Measurements from ENCODE around the gene DNMT3A.
A peak's percentile ranks its signal among the peaks of the same experiment; 100 is the strongest.

DNMT3A gene

DNA sequence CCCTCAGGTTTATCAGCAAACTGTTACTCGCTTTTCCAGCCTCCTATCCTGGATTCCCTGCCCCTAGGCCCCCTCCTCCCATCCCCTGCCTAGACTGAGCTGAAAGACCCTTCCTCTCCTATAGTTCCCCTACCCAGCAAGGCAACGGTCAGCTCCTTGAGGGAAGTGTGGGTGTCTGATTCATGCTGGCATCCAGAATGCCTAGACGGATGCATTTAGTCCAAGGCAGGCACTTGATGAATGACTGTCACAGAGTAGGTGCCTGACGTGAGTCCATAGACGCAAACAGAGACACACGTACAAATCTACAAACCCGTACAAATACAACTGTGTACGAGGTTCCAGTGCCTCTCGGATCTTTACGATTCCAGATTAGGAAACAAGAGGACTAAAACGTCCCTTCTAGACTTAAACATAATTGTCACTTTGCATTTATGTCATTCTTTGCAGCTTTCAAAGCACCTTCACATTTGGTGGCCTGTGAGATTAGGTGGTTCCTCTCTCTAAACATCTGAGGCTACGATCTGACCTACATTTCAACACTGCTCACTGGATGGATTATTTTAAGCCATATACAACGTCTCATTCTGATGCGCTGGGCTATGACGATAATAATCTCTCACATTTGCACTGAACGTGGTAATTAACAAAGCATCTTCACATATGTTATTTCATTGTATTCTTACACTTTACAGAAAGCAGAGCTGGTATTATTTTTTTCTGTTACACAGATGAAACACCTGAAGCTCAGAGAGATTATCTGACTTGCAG, 36.7 kb downstream of the DNMT3A start:
- no peak for DNase-seq (ENCODE audit: low read depth)

DNA sequence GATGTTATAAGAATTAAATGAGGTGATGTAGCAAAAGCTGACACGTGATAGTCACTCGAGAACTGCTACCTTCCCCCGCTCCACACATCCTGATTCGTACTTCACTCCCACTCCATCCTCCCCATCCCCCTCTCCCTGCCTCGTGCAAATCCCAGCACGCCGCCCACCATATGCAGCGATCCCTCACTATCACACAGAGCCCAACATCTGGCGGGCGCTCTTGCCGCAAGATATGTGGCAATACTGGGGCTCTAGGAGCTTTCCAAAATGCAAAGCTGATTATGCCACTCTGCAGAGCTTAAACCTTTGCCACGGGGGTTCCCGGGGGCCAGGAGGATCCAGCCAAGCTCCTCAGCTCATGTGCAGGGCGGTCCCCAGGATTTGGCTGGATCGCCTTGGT, 37.4 kb downstream of the DNMT3A start:
- no peak for DNase-seq (ENCODE audit: low read depth)

DNA sequence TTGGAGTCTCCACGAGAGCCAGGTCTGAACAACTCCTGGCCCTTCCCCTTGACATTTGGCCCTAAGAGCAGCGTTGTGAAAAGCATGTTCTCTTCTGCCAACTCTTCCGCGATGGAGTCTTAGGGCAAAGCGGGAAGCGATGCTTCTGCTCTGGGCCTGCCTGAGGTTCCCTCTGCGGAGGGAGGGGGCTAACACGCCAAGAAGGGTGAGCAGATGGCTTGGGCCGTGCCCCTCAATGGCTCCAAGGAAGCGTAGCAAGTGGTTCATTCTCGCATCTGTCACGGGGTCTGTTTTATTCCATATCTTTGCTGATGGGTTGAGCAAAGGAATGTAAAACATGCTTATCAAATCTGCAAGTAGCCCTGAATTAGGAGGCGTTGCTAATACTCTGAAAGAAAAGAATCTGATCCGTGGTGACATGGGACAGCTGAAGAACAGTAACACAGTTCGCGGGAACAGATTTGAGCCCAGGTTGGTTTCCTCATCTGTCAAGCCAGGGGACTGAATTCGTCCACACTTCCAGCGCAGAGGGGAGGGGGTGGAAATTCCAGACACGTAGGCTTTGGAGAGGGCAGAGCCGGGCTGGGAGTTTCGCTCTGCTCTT, 38.0 kb downstream of the DNMT3A start:
- DNase-seq (ENCODE audit: low read depth): no peak

DNA sequence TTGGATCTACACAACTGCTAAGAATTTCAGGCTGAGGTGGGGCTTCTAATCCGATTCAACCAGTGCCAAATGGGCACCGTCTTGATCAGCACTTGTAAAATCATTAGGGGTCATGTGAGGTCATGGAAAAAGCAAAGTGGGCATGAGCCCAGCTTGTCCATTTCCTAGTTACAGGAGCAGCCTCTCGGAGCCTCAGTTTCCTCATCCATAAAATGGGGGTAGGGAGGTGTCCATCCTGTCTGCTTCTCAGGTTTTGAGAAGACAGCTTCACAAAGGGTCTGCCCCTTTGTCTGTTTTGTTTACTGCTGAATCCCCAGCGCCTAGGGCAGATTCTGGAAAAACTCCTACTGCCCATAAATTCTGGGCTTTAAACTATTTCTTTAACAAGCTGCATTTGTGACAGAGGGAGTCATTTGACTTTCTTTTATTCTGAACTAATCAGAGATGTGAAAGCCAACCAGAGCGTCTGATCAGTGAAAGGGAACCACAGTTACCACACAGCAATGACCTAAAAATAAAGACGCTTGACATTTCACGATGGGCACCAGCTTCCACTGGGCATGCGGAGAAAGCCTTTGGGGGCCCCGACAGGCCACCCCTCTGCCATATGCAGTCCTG, 38.9 kb downstream of the DNMT3A start:
- no peak for DNase-seq (ENCODE audit: low read depth)

DNA sequence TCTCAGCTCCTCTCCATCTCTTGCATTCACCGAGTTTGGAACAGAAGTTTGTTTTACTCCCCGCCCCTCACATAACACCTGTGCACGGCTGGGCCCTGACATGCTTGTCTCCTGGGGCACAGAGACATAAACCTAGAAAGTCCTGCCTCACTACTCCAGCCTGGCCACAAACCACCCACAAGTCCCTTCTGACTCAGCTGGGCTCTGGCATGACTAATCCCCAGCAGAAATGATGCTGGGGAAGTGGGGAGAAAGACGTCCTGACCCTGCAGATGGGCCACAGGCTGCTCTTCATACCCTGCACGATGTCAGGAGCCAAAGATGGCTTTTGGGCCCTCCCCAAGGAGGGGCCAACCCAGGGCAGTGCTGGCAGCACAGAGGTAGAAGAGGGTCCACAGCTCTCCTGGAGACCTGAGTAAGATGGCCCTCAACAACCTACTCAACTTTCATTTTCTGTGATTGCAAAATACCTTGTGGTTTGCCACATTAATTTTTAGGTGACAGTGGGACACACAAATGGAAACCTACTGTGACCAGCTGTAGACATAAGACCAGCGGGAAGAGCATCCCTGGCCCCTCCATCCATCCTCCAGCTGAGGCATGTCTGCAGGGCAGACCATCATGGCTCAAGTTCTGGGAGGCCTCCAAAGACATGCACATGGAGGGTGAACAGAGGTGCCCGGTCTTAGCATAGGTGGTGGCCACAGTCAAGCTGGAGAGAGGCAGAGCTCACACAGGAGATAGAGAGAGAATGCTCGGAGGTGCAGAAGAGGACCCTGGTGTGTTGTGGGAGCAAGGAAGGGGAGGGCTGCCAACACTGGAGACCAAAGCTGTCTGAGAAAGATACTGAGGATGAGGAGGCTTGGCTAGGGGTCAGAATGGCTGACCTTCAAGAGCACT, 40.0 kb downstream of the DNMT3A start:
- DNase-seq (ENCODE audit: low read depth): peak; percentile 32

DNA sequence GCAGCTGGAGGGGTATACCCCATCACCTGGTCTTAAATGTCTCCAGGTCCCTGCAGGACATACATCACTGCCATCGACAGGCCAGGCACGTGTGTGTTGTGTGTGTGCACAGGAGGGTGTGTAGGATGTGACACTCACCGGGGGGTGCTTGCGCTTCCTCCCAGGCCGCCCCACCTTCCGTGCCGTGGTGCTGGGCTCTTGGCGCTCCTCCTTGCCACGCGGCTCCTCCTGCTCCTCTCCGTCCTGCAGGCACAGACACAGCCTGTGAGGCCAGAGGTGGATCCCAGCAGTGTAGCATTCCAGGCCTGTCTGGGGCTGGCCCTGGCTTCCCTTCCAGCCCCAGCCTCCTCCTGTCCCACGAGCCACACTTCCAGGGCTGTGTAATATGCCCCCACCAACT, 41.7 kb downstream of the DNMT3A start:
- no peak for DNase-seq (ENCODE audit: low read depth)

DNA sequence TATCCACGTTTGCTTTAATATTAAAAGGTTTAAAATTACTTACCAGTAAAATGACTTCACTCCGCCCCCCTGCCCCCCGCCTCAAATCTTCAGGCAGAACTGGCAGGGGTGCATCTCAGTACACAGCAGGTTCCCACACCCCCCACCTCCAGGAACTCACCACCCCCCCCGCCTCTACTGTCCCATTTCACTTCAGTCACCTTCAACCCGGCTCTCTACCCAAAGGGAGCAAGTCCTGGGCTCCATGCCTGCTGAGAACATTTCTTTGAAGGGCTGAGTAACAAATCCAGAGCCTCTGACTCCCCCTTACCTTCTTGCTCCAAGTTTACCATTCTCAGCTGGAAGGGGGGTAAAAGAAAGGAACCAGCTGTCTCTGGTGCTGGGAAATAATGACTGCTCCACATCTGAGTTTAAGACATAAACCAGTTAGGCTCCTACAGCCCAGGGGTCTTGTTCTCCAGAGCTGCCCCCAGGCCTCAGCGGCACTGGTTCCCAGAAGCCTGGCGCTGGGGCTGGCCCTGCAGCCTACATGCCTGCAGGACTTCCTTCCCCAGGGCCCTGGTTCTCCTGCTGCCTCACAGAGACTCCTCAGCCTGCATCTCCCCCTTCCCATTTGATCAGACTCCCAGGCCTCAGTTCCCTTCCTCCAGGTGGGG, 42.8 kb downstream of the DNMT3A start:
- no peak for DNase-seq (ENCODE audit: low read depth)

DNA sequence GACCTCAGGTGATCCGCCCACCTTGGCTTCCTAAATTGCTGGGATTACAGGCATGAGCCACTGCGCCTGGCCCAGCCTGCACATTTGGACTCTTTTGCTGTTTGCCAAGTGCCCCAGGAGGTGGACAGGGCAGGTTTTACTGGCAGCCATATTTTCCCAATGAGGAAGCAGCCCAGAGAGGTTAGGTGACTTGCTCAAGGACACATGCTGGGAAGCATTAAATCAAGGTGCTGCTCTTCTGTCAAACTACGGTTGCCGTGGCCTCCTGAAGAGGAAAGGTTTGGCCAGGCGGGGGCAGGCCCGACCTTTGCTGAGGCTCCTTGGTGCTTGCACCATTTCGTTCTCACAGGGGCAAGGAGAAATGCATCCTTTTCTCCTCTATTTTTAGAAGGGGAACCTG, 44.0 kb downstream of the DNMT3A start:
- no peak for DNase-seq (ENCODE audit: low read depth)

DNA sequence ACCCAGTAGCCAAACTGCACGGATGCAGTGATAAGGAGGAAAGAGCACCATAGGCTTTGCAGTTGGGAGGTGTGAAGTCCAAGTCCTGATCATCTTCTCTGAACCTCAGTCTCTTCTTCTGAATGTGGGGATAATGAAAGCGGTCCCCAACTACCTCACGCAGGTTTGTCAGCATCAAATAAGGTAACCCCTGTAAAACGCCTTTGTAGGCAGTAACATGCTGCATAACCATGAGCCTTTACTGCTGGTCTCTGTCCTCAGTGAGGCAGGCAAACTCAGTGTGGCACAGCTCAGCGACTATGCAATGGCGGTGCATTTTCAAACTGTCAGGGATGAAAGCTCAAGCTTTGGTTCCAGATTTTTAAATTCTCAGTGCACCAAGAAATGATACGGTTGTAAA, 46.1 kb downstream of the DNMT3A start:
- DNase-seq (ENCODE audit: low read depth): no peak

DNA sequence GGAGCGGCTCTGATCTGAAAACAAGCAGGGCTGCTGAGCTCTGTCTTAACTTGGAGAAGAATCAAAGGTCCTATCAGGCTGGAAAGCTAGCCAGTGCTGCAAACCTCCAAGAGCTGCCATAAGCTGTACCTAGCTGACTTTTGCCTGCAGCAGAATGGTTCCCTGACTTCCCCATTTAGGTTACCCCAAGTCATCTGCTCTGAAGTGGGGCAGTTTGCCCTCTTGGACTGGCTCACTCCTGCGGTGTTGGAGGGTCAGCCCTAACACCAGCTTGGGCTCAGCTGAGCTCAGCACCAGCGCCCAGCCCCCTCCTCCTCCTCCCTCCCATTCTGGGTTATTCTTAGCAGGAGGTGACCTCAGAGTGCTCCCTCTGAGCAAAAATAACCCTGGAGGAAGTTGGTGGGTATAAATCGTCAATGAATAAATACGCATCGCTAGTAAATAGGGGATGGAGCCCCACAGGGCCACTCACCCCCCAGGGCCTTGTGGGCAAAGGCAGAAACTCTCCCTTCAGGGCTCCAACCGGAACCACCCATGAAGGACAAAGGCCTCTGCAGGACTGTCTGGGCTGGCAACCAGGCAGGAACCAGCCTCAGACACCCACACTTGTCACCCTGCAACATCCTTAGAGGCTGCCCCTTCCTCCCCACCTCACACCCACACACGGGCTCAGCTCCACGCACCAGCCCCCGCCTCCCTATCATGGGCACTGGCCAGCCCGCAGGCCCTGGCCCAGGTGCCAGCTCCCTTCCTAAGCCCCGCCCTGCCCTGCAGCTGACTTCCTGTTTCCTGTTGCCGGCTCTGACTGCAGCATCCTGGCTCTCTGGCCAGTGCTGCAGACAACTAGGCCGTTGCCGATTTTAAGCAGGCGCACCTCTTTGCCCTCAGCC, 46.9 kb downstream of the DNMT3A start:
- DNase-seq (ENCODE audit: low read depth): peak; percentile 63

DNA sequence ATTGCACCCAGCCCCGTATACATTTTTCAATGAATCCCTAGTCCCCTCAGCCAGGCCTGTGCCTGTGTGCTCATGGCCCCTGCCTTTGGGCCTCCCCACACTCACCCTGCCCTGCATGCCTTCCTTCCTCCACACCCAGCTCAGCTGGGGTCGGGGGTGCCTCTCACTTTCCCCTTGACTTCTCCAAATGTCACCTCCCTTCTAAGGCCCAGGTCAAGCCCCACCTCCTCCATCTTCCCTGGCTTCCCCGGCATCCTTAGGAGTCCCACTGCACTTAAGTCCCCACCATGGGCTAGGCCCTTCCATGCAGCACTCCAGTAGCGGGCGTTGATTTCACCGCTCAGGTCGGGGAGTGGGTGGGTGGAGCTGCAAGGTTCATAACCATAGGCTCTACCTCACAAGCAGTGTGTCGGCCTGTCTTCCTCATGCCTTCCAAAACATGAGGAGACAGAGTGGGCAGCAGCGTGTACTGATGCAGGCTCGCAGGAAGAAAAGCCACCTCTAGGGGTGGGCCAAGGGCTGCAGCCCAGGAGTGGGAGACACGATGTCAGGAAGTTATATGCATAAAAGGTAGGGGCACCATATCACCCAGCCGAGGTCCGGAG, 47.7 kb downstream of the DNMT3A start:
- no peak for DNase-seq (ENCODE audit: low read depth)

DNA sequence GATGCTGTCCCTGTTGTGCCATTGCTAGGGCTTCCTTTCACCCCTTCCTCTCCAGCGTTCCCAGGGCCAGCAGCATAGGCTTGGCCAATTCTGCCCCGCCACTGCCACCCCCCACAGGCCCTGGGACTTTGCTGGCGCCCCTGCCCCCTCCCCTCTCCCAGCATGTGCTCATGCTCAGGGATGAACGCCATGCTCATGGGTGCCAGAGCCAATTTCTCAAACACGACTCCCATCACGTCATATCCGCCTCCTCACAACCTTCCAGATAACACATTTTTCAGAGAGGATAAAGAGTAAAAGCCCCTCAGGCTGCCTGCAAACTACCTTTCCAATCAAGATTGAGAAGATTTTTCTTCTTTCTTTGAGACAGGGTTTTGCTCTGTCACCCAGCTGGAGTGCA, 48.6 kb downstream of the DNMT3A start:
- DNase-seq (ENCODE audit: low read depth): no peak

DNA sequence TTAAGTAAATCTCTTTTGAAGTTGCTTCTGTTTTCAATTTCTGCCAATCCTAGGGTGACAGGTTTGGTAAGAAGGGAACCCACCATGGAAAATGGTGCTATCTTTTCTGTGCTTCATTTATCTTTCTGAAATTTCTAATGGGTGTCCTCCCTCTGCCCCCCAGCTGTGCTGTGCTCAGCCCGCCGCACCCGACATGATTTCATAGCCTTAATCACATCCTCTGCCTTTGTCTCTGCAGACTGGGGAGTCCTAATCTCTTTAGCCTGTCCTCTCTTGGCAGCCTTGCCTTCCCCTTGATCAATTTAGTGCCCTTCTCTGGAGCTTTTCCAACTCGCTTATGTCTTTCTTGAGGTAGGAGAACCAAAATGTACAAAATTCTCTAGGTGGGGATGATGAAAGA, 49.3 kb downstream of the DNMT3A start:
- no peak for DNase-seq (ENCODE audit: low read depth)

DNA sequence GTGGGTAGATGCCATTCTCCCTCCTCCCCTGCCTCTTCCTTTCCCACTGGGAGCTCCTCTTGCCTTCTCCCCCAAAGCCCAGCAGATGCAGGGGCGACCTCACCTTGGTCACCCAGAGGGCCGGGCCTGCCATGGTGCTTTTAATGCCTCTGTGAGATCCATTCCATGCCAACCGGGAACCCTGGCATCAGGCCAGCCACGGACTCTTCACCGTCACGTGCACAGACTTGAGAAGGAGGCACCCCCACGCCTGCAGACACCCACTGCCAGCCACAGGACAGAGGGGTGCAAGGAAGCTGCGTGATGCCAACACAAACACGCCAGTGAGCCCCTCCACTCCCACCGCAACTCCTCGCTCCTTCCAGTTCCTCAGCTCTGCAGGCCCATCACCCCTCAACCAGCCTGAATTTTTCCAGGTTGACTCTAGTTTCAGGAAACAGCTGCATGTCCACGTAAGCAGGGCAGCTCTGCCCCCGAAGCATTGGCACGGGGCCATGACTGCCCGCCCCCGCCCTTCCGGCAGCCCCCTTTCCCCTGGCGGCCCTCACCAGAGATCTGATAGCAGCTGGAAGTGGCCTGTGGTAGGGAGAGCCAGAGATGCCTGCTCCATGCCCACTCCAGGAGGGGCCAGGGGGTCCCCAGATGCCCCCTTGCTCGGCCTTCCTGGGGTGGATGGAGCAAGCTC, 50.8 kb downstream of the DNMT3A start:
- DNase-seq (ENCODE audit: low read depth): no peak

DNA sequence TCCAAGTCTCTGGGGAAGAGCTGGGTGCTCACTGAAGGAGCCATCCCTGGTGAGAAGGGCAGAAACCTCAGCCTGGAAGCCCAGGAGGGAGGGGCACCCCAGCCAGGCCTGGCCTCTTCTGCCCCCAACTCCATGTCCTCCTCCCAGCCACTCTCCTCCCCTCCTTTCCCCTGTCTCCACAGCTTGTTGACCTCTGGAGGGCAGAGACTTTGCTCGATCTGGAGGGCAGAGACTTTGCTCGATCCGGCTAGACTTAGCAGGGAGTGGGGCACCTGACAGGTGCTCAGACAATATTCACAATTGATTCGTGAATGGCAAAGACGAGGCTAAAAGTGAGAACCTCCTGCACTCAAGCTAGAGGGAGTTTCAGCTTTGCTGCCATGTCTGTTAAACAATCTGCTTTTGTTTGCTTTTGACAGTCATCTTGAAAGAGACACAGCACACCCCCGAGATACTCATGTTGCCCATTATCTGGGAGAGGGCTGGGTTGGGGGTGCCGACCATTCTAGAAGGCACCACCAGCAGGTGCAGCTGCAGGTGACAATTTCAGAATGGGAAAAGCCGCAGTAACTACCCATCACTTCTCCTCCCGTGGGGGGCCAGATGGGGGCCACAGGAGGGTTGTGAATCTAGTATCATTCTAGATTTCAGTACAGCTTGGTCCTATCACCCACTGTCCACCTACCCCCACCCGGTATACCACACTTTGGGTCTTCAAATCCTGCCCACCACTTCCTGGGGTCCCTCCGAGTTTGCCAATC, 54.8 kb downstream of the DNMT3A start:
- no peak for DNase-seq (ENCODE audit: low read depth)

DNA sequence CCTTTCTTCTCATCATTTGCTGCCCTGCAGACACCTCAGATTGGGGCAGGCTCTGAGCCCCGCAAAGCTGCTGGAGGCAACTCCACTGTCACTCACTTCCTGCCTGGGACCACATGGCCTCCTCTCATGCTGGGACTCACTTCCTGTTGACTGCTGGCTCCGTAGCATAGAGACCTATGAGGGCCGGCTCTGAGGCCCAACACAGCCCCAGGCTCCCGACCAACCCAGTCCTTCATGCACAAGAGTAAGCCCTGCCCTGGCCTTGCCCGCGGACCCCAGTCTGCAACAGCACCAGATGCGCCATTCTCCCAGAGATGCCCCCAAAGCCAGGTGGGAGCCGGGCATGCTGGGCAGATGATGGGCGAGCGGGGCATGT, 55.7 kb downstream of the DNMT3A start:
- DNase-seq (ENCODE audit: low read depth): peak; percentile 52

DNA sequence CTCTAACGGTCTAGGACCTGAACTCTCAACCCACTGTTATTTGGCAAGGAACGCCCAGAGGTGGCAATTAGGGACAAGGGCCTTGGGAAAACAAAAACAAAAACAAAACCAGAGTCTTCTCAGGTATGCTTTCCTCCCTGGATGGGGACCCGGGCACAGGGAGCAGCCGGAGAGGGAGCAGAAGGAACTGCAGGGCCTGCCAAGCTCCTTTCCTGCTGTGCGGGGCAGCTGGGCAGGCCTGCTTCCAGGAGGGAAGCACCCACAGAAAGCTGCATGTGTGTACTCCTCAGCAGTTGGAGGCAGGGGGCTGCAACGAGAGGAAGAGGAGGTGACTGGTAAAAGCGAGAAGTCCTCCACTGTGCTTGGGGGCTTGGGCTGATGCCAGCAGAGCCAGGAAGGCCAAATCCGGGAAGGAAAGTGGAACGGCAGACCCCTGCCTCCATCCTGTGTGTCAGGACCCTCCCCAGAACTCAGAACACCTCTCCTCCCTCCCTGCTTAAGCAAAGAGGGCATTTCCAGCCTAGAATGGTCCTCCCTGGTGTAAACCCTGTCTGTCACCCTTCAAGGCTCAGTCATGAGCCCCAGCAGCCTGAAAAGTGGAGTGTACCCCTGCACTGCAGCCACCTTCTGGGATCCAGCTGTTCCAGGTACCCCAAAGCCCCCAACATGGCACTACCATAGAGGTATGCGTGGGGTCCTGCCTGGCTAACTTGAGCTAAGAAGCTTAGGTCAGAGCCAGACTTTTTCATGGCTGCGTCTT, 56.3 kb downstream of the DNMT3A start:
- DNase-seq (ENCODE audit: low read depth): no peak

DNA sequence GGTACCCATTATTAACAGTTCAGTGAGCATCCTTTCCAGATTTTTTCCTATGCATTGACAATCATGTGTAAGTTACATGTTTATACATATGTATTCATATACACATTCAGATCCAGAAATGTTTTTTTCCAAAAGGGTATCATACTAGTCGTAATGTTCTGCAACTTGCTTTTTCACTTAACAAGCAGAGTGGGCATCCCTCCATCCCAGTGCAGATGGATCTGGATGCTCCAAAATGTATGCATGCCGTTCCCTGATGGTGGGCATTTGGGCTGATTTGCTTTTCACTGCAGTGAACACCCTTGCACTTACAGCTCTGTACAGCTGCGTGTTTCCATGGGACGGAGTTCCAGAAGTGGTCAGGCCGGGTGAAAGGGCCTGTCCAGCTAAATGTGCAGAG, 57.0 kb downstream of the DNMT3A start:
- no peak for DNase-seq (ENCODE audit: low read depth)

Measured in activated T-cell treated with anti-CD3 and anti-CD28 coated beads for 1 hour (primary cell).